ENCODE results near the gene OR4M1. TPM values are rescaled to one million over a fixed set of nuclear protein-coding genes. Genes with fewer than 3 reads are reported as not detected.
"Not testable (repeated sequence)": the region's sequence is repeated elsewhere in the genome, so short reads cannot be mapped to it uniquely, and the experiment has no call there.

The OR4M1 gene
- total RNA-seq, 4 donors from 2014 or later = not detected

- H3K27ac ChIP-seq = no peak overlapping the region
- WGBS = 33% methylated on average over 1 of the region's 1 CpG
- H3K4me3 ChIP-seq = no peak overlapping the region
- H3K27me3 ChIP-seq = no peaks in the 10 kb centered on the region
- no peaks in the 10 kb centered on the region for H3K36me3 ChIP-seq
- no peaks in the 10 kb centered on the region for H3K4me1 ChIP-seq
- peaks cover 14% of the 10 kb centered on the region for H3K9me3 ChIP-seq
- DNase-seq (ENCODE audit: low spot score in 2 of 2) = no peak
- TF ChIP-seq POLR2A (IDR thresholded peaks at IDR 0.05) (no peak), POLR2AphosphoS5 (IDR thresholded peaks at IDR 0.05) (no peak), CTCF (IDR thresholded peaks at IDR 0.05) (no peak), EP300 (IDR thresholded peaks at IDR 0.05) (no peak)
Observed at GRCh38 chr14:19823765-19824164, 50.5 kb downstream of the OR4M1 start.

- H3K36me3 ChIP-seq; H3K4me3 ChIP-seq; H3K27me3 ChIP-seq; H3K9me3 ChIP-seq; DNase-seq (ENCODE audit: low spot score in 2 of 2); H3K27ac ChIP-seq; H3K4me1 ChIP-seq: not testable (repeated sequence)
- WGBS = 65% methylated on average over 12 of the region's 12 CpGs
Observed at GRCh38 chr14:19827626-19828244, 54.4 kb downstream of the OR4M1 start.

GRCh38 chr14:19828314-19828713 lies 55.0 kb downstream of the OR4M1 start:
- TF ChIP-seq POLR2A (IDR thresholded peaks at IDR 0.05) (no peak), CTCF (IDR thresholded peaks at IDR 0.05) (no peak), EP300 (IDR thresholded peaks at IDR 0.05) (no peak)
- Histone ChIP-seq H3K27me3 (no peaks in the 10 kb centered on the region), H3K36me3 (no peaks in the 10 kb centered on the region), H3K27ac (no peak overlapping the region), H3K4me1 (no peaks in the 10 kb centered on the region), H3K4me3 (no peak overlapping the region), H3K9me3 (peaks cover 5% of the 10 kb centered on the region)
- 84% methylated on average over 2 of the region's 2 CpGs for WGBS
- DNase-seq (ENCODE audit: low spot score in 2 of 2) = no peak

Other genes starting within 250 kb of the OR4M1 start
- not detected for gene OR11H2, start 59.6 kb upstream of the OR4M1 start, total RNA-seq
- gene OR4Q3, start 29.9 kb upstream of the OR4M1 start, total RNA-seq = not detected
- not detected for gene OR4N2, start 30.3 kb downstream of the OR4M1 start, total RNA-seq
- under 1 TPM in 1 of 4 donors, not detected in 3; 0.04 TPM for gene OR4K2, start 101.6 kb downstream of the OR4M1 start, total RNA-seq
- gene OR4K5, start 147.1 kb downstream of the OR4M1 start, total RNA-seq = not detected
- not detected for gene OR4K1, start 157.4 kb downstream of the OR4M1 start, total RNA-seq
- not detected for gene OR4K15, start 202.1 kb downstream of the OR4M1 start, total RNA-seq
- gene OR4Q2, start 228.7 kb downstream of the OR4M1 start, total RNA-seq = not detected
- gene OR4K14, start 245.8 kb downstream of the OR4M1 start, total RNA-seq = not detected

Data from suprapubic skin (tissue), 4 donors.